OCI-LY7 (cell line): ENCODE data around the gene AFG1L. TPM values are rescaled to one million over a fixed set of nuclear protein-coding genes. Genes with fewer than 3 reads are reported as not detected.

ENCODE experiments used
- BruUV-seq: library from RNA; stranded (reverse); fragments of 400-500 nt; replicated peaks from 2 replicates; lab custom pipeline; 2021; lab: Mats Ljungman, UMichigan
- CTCF ChIA-PET: fragments of 300-600 bp; sonication (Branson Sonifier 250); formaldehyde crosslinking; loops from one replicate; lab custom pipeline; 2022; ENCODE audit warnings: antibody characterized with exemption; ENCODE audit not compliant: unreplicated experiment; lab: Charles Lee
- POLR2A ChIA-PET: fragments of 300-600 bp; sonication (Branson Sonifier 250); formaldehyde crosslinking; loops from one replicate; lab custom pipeline; 2022; ENCODE audit warnings: antibody characterized with exemption; lab: Charles Lee
- DNase-seq: peaks from one replicate; pipeline ENCODE4 v3.0.0-alpha.2; 2015; ENCODE audit warnings: low spot score
- H2AFZ ChIP-seq: fragments of 200-600 bp; sonication (generic), shearing (Covaris generic); 2 replicates; pipeline ENCODE4 v1.6.1; 2014; ENCODE audit warnings: mild to moderate bottlenecking, antibody characterized with exemption, low read length, moderate library complexity
- H3K27ac ChIP-seq: fragments of 200-600 bp; sonication (generic); 2 replicates; pipeline ENCODE4 v1.5.1; 2014; ENCODE audit warnings: mixed run types, low read depth, mild to moderate bottlenecking, moderate library complexity, low read length, inconsistent platforms; ENCODE audit not compliant: poor library complexity, severe bottlenecking
- H3K36me3 ChIP-seq: fragments of 200-600 bp; sonication (generic); 2 replicates; pipeline ENCODE4 v1.6.1; 2014; ENCODE audit warnings: mild to moderate bottlenecking, antibody characterized with exemption, low read length, moderate library complexity, mixed read lengths; ENCODE audit not compliant: insufficient read depth
- H3K4me1 ChIP-seq: fragments of 200-600 bp; sonication (generic); 2 replicates; pipeline ENCODE4 v1.5.1; 2014; ENCODE audit warnings: mild to moderate bottlenecking, low read length; ENCODE audit not compliant: insufficient read depth, poor library complexity, severe bottlenecking
- H3K4me2 ChIP-seq: fragments of 200-600 bp; sonication (generic); 2 replicates; pipeline ENCODE4 v1.6.1; 2014; ENCODE audit warnings: mild to moderate bottlenecking, low read length
- H3K4me3 ChIP-seq: fragments of 200-600 bp; sonication (generic); 2 replicates; pipeline ENCODE4 v1.5.1; 2014; ENCODE audit warnings: mild to moderate bottlenecking, low read depth, low read length; ENCODE audit not compliant: poor library complexity, severe bottlenecking
- H3K79me2 ChIP-seq: fragments of 200-600 bp; sonication (generic); 2 replicates; pipeline ENCODE4 v1.6.1; 2016; ENCODE audit warnings: low read depth, mild to moderate bottlenecking, low read length, moderate library complexity, mixed read lengths; ENCODE audit not compliant: insufficient read depth
- H3K9me2 ChIP-seq: fragments of 200-600 bp; sonication (generic); 2 replicates; pipeline ENCODE4 v1.6.1; 2016; ENCODE audit warnings: mild to moderate bottlenecking, low read length, mixed read lengths; ENCODE audit not compliant: insufficient read depth
- H3K9me3 ChIP-seq: fragments of 200-600 bp; sonication (generic); 2 replicates; pipeline ENCODE4 v1.6.1; 2014; ENCODE audit warnings: mild to moderate bottlenecking, mixed run types, low read length, mixed read lengths
- H4K20me1 ChIP-seq: fragments of 200-600 bp; sonication (generic); 2 replicates; pipeline ENCODE4 v1.6.1; 2014; ENCODE audit warnings: mild to moderate bottlenecking, antibody characterized with exemption, low read length, moderate library complexity, mixed read lengths; ENCODE audit not compliant: insufficient read depth
- EZH2phosphoT487 ChIP-seq: fragments of 200-600 bp; sonication (generic); IDR thresholded peaks from 2 replicates; pipeline ENCODE4 v1.6.1; 2018; ENCODE audit warnings: low read depth, borderline replicate concordance, mild to moderate bottlenecking, mixed run types, antibody characterized with exemption, low read length, moderate library complexity, mixed read lengths
- intact Hi-C: fragments of 100-400 bp; cut with micrococcal nuclease; formaldehyde crosslinking; loops from one replicate; pipeline ENCODE4 v1.10.0; 2022; ENCODE audit not compliant: unreplicated experiment
- total RNA-seq, 2 experiments: library from RNA; depleted of rRNA in 1 of 2; stranded (reverse); fragments of >200 nt in 1 of 2; shearing (Covaris generic) in 1 of 2; gene quantifications; 2 replicates each; pipeline ENCODE4 v1.2.3, GENCODE V29; 2014 to 2022
- TF ChIP-seq, protein P1 (sequence below): fragments of 200-600 bp; sonication (generic); conservative IDR thresholded peaks from 2 replicates; pipeline ENCODE4 v1.5.1; 2014; ENCODE audit warnings: mild to moderate bottlenecking, antibody characterized with exemption, low read length, moderate library complexity, mixed read lengths

Gene AFG1L
- total RNA-seq, 2 experiments from 2014 or later, result 8.9 to 9.0 TPM

GRCh38 chr6:108285381-108285780 is 9.5 kb upstream of the AFG1L start:
- H3K36me3 ChIP-seq, result no peaks in the 10 kb centered on the region
- no TSS peak for BruUV-seq
- H3K4me1 ChIP-seq, result peaks cover 29% of the 10 kb centered on the region
- H3K4me3 ChIP-seq, result no peak overlapping the region
- no peaks in the 10 kb centered on the region for H3K9me3 ChIP-seq
- ChIA-PET CTCF (interaction anchor here (0.7 kb wide), 1 partner anchor 9 kb away, joined by 5 read pairs; no protein-coding TSS in a partner anchor), POLR2A (interaction anchor here (0.6 to 2.0 kb wide), 4 partner anchors 10 to 240 kb away, joined by 4 to 10 read pairs (median 4); partner anchors contain the start of gene AFG1L)
- DNase-seq, result no peak
- peak overlapping the region; percentile 9 for H3K27ac ChIP-seq
- peak overlapping the region; percentile 10; the same call in 1 of the 2 replicates for H3K4me2 ChIP-seq
- no peaks in the 10 kb centered on the region for H3K79me2 ChIP-seq
- H4K20me1 ChIP-seq, result no peaks in the 10 kb centered on the region
- TF ChIP-seq, protein P1, sequence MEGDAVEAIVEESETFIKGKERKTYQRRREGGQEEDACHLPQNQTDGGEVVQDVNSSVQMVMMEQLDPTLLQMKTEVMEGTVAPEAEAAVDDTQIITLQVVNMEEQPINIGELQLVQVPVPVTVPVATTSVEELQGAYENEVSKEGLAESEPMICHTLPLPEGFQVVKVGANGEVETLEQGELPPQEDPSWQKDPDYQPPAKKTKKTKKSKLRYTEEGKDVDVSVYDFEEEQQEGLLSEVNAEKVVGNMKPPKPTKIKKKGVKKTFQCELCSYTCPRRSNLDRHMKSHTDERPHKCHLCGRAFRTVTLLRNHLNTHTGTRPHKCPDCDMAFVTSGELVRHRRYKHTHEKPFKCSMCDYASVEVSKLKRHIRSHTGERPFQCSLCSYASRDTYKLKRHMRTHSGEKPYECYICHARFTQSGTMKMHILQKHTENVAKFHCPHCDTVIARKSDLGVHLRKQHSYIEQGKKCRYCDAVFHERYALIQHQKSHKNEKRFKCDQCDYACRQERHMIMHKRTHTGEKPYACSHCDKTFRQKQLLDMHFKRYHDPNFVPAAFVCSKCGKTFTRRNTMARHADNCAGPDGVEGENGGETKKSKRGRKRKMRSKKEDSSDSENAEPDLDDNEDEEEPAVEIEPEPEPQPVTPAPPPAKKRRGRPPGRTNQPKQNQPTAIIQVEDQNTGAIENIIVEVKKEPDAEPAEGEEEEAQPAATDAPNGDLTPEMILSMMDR, result no peak
- no peak for TF ChIP-seq EZH2phosphoT487
- H2AFZ ChIP-seq, result peak overlapping the region; percentile 37
- intact Hi-C loops, result no loop called here
- no peaks in the 10 kb centered on the region for H3K9me2 ChIP-seq

GRCh38 chr6:108286366-108286765 is 8.5 kb upstream of the AFG1L start:
- TF ChIP-seq, protein P1, result no peak
- TF ChIP-seq EZH2phosphoT487, result no peak
- intact Hi-C loops, result no loop called here
- Histone ChIP-seq H3K4me3 (no peak overlapping the region), H3K9me2 (no peaks in the 10 kb centered on the region), H3K4me1 (peaks cover 26% of the 10 kb centered on the region), H3K9me3 (no peaks in the 10 kb centered on the region), H3K27ac (no peak overlapping the region), H2AFZ (no peak overlapping the region), H3K4me2 (no peak overlapping the region), H3K79me2 (no peaks in the 10 kb centered on the region), H4K20me1 (no peaks in the 10 kb centered on the region), H3K36me3 (no peaks in the 10 kb centered on the region)
- no TSS peak for BruUV-seq
- no peak for DNase-seq
- CTCF ChIA-PET, result no interaction called here
- POLR2A ChIA-PET, result no interaction called here

DNA sequence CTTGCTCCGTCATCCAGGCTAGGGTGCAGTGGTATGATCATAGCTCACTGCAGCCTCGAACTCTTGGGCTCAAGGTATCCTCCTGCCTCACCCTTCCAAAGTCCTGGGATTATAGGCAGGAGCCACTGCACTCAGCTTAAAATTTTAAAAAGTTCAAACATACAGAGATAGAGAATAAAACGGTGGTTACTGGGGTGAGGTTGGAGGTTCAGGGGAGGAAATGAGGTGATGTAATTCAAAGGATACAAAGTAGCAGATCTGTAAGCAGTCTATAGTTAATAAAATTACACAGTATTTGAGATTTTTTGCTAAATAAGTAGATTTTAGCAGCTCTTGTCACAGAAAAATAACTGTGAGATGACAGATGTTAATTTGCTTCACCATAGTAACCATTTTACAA is 7.5 kb upstream of the AFG1L start:
- no TSS peak for BruUV-seq
- Histone ChIP-seq H3K4me2 (no peak overlapping the region), H3K4me3 (no peak overlapping the region), H3K36me3 (no peaks in the 10 kb centered on the region), H3K27ac (no peak overlapping the region), H4K20me1 (no peaks in the 10 kb centered on the region), H2AFZ (peak overlapping the region; percentile 27; the same call in 1 of the 2 replicates), H3K9me3 (no peaks in the 10 kb centered on the region), H3K4me1 (peaks cover 26% of the 10 kb centered on the region), H3K9me2 (no peaks in the 10 kb centered on the region), H3K79me2 (no peaks in the 10 kb centered on the region)
- ChIA-PET POLR2A (interaction anchor here (0.7 to 1.1 kb wide), 4 partner anchors 15 to 335 kb away, joined by 3 to 7 read pairs (median 3); partner anchors contain the start of gene SNX3), CTCF (no interaction called here)
- intact Hi-C loops, result no loop called here
- TF ChIP-seq, protein P1, result no peak
- no peak for TF ChIP-seq EZH2phosphoT487
- no peak for DNase-seq
